GM12864 (cell line): Measurements from ENCODE around the gene STAU1.
"Not testable (repeated sequence)": the region's sequence is repeated elsewhere in the genome, so short reads cannot be mapped to it uniquely, and the experiment has no call there.

ENCODE experiments used
- DNase-seq: peaks from one replicate; pipeline ENCODE4 v3.0.0-alpha.2; 2011; ENCODE audit warnings: low read depth
- H3K4me3 ChIP-seq: 2 replicates; pipeline ENCODE4 v1.5.1; 2011; ENCODE audit warnings: mild to moderate bottlenecking, low read depth, low read length, control low read depth
- TF ChIP-seq, protein P1 (sequence below): IDR thresholded peaks from 2 replicates; pipeline ENCODE4 v1.5.1; 2011; ENCODE audit warnings: low read depth, mild to moderate bottlenecking, moderate library complexity, low read length, control low read depth, inconsistent platforms; ENCODE audit errors: missing control alignments

STAU1 gene

DNA sequence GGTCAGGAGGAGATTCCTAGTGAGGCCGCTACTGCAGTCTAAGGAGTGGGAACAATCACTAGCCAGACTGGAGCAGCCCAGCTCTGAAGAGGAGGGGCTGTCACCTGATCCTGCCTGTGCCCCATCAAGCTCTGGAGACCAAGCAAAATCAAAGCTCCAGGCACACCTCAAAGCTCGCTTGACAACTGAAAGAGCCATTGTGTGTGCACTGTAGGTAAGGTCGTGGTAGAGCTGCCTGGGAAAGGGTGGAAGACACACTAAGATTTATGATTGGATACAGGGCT lies 83.8 kb downstream of the STAU1 start:
- H3K4me3 ChIP-seq, result no peak overlapping the region
- TF ChIP-seq, protein P1, sequence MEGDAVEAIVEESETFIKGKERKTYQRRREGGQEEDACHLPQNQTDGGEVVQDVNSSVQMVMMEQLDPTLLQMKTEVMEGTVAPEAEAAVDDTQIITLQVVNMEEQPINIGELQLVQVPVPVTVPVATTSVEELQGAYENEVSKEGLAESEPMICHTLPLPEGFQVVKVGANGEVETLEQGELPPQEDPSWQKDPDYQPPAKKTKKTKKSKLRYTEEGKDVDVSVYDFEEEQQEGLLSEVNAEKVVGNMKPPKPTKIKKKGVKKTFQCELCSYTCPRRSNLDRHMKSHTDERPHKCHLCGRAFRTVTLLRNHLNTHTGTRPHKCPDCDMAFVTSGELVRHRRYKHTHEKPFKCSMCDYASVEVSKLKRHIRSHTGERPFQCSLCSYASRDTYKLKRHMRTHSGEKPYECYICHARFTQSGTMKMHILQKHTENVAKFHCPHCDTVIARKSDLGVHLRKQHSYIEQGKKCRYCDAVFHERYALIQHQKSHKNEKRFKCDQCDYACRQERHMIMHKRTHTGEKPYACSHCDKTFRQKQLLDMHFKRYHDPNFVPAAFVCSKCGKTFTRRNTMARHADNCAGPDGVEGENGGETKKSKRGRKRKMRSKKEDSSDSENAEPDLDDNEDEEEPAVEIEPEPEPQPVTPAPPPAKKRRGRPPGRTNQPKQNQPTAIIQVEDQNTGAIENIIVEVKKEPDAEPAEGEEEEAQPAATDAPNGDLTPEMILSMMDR, result no peak
- DNase-seq, result no peak

DNA sequence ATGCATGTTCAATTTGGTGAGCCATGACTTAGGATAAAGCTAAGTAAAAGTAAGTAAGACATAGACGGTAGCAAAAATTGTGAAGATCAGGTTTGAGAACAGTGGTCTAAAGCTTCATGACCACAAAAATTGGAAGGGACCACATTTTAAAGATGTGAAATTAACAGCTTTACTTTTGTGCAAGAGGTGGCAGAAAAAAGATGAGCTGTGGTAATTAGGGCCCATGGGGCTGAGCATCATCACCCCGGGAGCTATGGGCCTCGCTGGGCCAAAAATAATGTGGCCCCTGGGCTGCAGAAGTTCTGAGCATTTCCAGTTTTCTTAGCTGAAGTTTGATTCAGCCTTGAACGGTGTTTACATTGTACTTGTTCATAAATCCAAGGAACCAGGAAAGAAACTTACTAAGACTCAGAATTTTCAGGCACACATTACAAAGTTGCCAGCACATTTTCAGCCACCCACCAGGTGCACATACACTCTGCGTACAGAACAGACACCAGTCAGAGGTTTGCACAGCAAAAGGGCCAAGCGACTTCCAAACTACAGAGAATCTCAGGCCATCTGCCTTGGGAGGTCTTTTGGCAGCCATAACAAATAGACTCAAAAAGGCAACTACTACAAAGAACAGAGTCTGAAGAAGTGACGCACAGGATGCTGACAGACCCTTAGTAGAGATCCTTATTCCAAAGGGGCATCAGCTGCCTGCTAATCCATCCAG lies 84.3 kb downstream of the STAU1 start:
- H3K4me3 ChIP-seq, result no peak overlapping the region
- DNase-seq, result no peak

DNA sequence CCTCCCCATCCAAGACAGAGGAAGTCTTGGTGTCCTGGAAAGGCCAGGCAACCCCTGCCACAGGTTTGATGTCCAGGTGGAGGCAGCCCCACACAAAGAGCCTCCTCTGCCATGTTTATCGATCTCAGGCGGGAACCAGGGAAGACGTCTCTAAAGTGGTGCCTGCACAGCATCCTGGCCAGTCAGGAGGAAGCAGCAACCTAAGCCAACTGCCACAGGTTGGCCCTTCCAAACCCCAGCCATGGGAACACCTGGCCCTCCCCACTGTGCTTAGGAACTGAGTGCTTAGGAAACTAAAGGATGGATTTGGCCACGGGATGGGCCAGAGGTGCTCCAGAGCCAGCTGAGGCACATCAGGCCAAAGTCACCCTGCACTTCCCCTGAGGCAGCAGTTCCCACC lies 85.1 kb downstream of the STAU1 start:
- no peak overlapping the region for H3K4me3 ChIP-seq
- TF ChIP-seq, protein P1, result no peak
- no peak for DNase-seq

More for the DNA sequence above, 84.3 kb downstream of the STAU1 start:
- TF ChIP-seq, protein P1, result no peak

DNA sequence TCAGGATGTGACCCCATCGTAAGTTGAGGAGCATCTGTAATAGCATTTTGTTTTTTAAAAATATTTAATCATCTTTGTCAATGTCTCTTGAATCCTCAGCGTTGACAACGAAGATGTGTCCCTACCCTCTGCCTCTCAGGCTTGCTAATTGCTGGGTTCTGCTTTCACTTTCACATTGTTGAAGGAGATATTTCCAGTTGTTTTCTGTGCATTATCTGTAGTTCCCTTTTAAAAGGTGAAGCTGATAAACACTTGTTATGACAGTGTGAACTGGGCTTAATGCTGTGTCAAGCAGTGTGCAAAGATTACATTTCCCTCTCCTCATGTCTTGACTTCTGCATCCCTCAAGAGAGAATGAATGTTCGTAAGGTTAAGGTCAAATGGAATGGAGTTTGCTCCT lies 87.2 kb downstream of the STAU1 start:
- no peak overlapping the region for H3K4me3 ChIP-seq
- TF ChIP-seq, protein P1, result no peak
- DNase-seq, result no peak

DNA sequence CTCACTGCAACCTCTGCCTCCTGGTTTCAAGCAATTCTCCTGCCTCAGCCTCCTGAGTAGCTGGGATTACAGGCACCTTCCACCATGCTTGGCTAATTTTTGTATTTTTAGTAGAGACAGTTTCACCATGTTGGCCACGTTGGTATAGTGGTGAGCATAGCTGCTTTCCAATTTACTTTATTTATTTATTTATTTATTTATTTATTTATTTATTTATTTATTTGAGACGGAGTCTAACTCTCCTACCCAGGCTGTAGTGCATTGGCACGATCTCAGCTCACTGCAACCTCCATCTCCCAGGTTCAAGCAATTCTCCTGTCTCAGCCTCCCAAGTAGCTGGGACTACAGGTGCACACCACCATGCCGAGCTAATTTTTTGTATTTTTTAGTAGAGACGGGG lies 87.8 kb downstream of the STAU1 start:
- not testable (repeated sequence) for DNase-seq, H3K4me3 ChIP-seq

DNA sequence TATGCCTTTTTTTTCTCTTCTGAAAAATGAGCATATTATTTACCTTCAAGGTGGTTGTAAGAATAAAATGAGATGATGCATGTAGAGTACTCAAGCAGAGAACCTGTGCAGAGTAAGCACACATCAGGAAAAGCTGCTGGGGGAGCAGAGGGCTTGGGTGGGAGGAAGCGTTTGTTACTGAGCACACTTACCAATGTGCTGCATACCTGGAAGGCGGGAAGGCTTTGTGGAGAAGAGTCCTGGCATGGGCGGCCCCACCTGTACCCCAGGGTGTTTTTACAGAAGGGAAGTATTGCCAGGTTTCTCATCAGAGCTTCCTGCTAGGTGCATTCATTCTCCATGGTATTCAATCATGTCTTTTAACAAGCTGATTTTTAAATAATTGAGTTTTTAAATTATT lies 89.1 kb downstream of the STAU1 start:
- TF ChIP-seq, protein P1, result no peak
- no peak overlapping the region for H3K4me3 ChIP-seq
- DNase-seq, result no peak

DNA sequence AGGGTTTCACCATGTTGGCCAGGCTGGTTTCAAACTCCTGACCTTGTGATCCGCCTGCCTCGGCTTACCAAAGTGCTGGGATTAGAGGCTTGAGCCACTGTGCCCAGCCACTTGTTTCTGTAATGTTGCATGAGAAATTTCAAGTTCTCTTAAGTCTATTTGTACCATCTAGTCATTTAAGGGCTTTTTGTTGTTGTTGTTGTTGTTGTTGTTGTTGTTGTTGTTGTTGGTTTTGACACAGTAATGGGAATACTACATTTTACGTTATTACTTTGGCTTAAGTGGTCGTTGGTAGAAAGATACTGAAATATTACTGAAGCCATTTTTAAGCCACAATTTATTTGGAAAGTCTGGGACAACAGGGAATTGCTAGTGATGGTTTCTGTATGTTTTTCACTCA lies 90.0 kb downstream of the STAU1 start:
- TF ChIP-seq, protein P1, result no peak
- DNase-seq, result no peak

More for the DNA sequence above, 90.0 kb downstream of the STAU1 start:
- H3K4me3 ChIP-seq, result no peak overlapping the region
